ENCODE results near the gene SAPCD1.

- TF ChIP-seq EZH2 (IDR thresholded peaks at IDR 0.05; ENCODE audit: insufficient read depth, low read length): no peak
- no peak for TF ChIP-seq CTCF (IDR thresholded peaks at IDR 0.05; ENCODE audit: insufficient read depth, low read depth, low read length)
Measured at GRCh38 chr6:31765559-31765909, 3.1 kb downstream of the SAPCD1 start.

Data from astrocyte (in vitro differentiated cells and primary cell).